ENCODE measurements around the gene HPSE2. TPM values are rescaled to one million over a fixed set of nuclear protein-coding genes. Genes with fewer than 3 reads are reported as not detected.

The HPSE2 gene
- total RNA-seq, 1 experiment from 2014 or later = 0.20 TPM

DNA sequence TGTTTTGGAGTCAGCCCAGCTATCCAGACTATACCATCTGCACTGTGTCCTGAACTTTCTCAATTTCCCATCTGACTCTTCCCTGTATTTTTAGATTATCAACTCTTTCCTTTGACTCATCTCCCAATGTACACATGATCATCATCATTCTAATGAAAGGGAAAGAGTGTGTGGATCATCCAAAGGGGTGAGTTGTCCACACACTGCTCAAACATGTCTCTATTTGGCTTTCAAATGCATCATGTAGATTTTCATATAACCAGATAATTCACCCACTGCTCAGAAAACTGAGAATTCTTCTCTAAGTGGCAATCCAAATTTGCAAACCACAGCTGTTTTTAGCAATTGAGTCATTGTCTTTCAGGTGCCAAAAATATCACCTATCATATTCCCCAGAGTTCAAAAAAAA lies 598.7 kb downstream of the HPSE2 start:
- Mint-ChIP-seq H3K27me3 (ENCODE audit: low read depth) (no peaks in the 10 kb centered on the region), H3K9me3 (no peaks in the 10 kb centered on the region), H3K4me1 (peaks cover 8 to 9% of the 10 kb centered on the region in 2 experiments; a peak in 3 of 4 replicates), H3K36me3 (ENCODE audit: insufficient read depth in 1 of 3, low read depth in 3 of 3) (no peaks in the 10 kb centered on the region), H3K27ac (no peak overlapping the region), H3K4me3 (no peak overlapping the region)
- H4K5ac ChIP-seq (ENCODE audit: insufficient read length, low read depth, low read length) = no peak overlapping the region
- H4K91ac ChIP-seq (ENCODE audit: insufficient read length, low read depth, low read length) = no peak overlapping the region
- H3K9me3 ChIP-seq (ENCODE audit: control insufficient read depth, low read depth, low read length) = no peaks in the 10 kb centered on the region
- H3K4me2 ChIP-seq (ENCODE audit: insufficient read depth, insufficient read length, low read length) = no peak overlapping the region
- no peak for DNase-seq
- no peak overlapping the region for H3K4ac ChIP-seq (ENCODE audit: low read depth, low read length)
- 0 out of 2 replicates have a peak, but pooled peaks cover 2% of the 10 kb centered on the region for H3K4me1 ChIP-seq (ENCODE audit: insufficient read depth, low read length)
- no peaks in the 10 kb centered on the region for H3K27me3 ChIP-seq (ENCODE audit: insufficient read depth, low read length)
- H2AK5ac ChIP-seq (ENCODE audit: insufficient read length, low read length) = no peak overlapping the region
- H3K56ac ChIP-seq (ENCODE audit: insufficient read length, low read depth, low read length) = no peak overlapping the region
- H2BK120ac ChIP-seq (ENCODE audit: low read depth, low read length, poor library complexity, severe bottlenecking) = no peak overlapping the region
- TF ChIP-seq, protein P1, sequence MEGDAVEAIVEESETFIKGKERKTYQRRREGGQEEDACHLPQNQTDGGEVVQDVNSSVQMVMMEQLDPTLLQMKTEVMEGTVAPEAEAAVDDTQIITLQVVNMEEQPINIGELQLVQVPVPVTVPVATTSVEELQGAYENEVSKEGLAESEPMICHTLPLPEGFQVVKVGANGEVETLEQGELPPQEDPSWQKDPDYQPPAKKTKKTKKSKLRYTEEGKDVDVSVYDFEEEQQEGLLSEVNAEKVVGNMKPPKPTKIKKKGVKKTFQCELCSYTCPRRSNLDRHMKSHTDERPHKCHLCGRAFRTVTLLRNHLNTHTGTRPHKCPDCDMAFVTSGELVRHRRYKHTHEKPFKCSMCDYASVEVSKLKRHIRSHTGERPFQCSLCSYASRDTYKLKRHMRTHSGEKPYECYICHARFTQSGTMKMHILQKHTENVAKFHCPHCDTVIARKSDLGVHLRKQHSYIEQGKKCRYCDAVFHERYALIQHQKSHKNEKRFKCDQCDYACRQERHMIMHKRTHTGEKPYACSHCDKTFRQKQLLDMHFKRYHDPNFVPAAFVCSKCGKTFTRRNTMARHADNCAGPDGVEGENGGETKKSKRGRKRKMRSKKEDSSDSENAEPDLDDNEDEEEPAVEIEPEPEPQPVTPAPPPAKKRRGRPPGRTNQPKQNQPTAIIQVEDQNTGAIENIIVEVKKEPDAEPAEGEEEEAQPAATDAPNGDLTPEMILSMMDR (conservative IDR thresholded peaks at IDR 0.05) = no peak
- H2BK12ac ChIP-seq (ENCODE audit: insufficient read length, low read depth, low read length) = no peak overlapping the region
- no peaks in the 10 kb centered on the region for H3K79me2 ChIP-seq (ENCODE audit: insufficient read depth, low read length)
- H3K18ac ChIP-seq (ENCODE audit: insufficient read length, low read depth, low read length) = no peak overlapping the region
- H3T11ph ChIP-seq (ENCODE audit: low read length) = no peak overlapping the region
- H3K79me1 ChIP-seq (ENCODE audit: insufficient read depth, low read depth, low read length, poor library complexity, severe bottlenecking) = no peaks in the 10 kb centered on the region
- H3K23ac ChIP-seq (ENCODE audit: insufficient read length, low read depth, low read length) = no peak overlapping the region
- H3K23me2 ChIP-seq (ENCODE audit: insufficient read length, low read depth, low read length, poor library complexity, severe bottlenecking) = no peaks in the 10 kb centered on the region
- H3K27ac ChIP-seq (ENCODE audit: insufficient read length, low read depth, low read length) = no peak overlapping the region
- H3K14ac ChIP-seq (ENCODE audit: insufficient read depth, low read length) = no peak overlapping the region
- H2BK15ac ChIP-seq (ENCODE audit: low read depth, low read length) = no peak overlapping the region
- no peaks in the 10 kb centered on the region for H4K20me1 ChIP-seq (ENCODE audit: control insufficient read depth, insufficient read depth, insufficient read length)
- H3K9ac ChIP-seq (ENCODE audit: extremely low read depth, insufficient read length, low read length) = no peak overlapping the region
- no peak overlapping the region for H4K8ac ChIP-seq (replicated peaks; ENCODE audit: insufficient read length, low read depth, low read length)
- no peak overlapping the region for H2BK20ac ChIP-seq (ENCODE audit: low read depth, low read length, poor library complexity, severe bottlenecking)
- no peak overlapping the region for H2AFZ ChIP-seq (ENCODE audit: low read length)
- no peak overlapping the region for H2BK5ac ChIP-seq (ENCODE audit: insufficient read length, low read length)
